GM18951 (cell line): Measurements from ENCODE around the gene NKX6-2.
"Not testable (repeated sequence)": the region's sequence is repeated elsewhere in the genome, so short reads cannot be mapped to it uniquely, and the experiment has no call there.

Experiments used
- POLR2A ChIP-seq: IDR thresholded peaks from 4 replicates; pipeline ENCODE4 v1.6.1; 2011; ENCODE audit warnings: mild to moderate bottlenecking; ENCODE audit not compliant: insufficient read length, insufficient read depth; ENCODE audit errors: extremely low read depth
- in situ Hi-C: fragments of 300-500 bp; cut with MboI; formaldehyde crosslinking; loops from one replicate; pipeline ENCODE4 v1.12.0; 2022; ENCODE audit warnings: low sequenced_read_pairs, mixed read lengths, inconsistent platforms; ENCODE audit not compliant: unreplicated experiment

NKX6-2 gene

DNA sequence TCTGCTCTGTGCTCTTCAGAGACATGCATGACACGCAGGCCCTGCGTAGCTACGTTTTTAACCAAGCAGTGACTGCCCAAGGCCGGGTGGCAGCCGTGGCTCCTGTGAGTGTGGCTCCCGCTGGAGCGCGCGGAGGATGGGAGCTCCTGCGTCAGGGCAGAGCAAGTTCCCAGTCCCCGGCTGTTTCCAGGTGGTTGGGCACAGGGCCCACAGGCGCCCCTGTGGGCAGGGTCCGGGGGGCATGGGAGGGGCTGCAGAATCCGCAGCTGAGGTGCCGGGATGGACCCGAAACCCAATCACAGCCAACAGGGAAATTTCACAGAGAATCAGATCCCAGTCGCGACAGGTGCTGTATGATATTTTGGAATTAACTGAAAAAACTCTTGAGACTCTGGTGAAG is 9.8 kb downstream of the NKX6-2 start:
- in situ Hi-C loops: no loop called here
- TF ChIP-seq POLR2A: no peak

DNA sequence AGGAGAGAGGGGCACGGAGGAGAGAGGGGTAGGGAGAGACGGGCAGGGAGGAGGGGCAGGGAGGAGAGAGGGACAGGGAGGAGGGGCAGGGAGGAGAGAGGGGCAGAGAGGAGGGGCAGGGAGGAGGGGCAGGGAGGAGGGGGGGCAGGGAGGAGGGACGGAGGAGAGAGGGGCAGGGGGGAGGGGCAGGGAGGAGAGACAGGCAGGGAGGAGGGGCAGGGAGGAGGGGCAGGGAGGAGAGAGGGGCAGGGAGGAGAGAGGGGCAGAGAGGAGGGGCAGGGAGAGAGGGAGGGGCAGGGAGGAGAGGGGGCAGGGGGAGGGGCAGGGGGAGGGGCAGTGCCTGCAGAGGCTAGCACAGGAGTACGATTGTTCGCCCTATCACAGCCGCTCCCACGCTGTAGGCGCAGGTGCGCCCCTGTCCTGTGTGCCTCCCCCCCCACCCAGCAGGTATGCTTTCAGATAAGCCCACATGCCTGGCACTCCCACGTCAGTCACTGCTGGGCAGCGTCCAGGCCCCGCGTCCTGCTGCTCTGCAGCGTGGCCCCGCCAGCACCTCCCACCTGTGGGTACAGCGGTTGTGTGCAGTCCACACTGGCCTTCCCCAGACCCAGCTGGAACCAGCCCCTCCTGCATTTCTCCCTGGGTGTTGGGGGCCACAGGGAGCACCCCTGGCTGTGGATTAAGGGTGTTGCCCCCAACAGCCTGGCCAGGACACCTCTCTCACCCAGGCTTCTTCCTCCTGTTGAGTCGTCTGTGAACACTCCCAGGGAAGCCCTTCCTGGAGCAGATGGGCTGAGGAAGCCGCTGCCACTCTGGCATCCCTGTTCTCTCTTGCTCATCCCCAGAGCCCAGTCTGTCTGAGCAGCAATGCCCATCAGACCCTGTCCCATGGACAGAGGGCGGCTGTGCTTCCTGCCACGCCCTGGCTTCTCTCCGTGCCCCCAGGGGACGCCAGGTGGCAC is 10.8 kb downstream of the NKX6-2 start:
- TF ChIP-seq POLR2A: no peak
- in situ Hi-C loops: no loop called here

DNA sequence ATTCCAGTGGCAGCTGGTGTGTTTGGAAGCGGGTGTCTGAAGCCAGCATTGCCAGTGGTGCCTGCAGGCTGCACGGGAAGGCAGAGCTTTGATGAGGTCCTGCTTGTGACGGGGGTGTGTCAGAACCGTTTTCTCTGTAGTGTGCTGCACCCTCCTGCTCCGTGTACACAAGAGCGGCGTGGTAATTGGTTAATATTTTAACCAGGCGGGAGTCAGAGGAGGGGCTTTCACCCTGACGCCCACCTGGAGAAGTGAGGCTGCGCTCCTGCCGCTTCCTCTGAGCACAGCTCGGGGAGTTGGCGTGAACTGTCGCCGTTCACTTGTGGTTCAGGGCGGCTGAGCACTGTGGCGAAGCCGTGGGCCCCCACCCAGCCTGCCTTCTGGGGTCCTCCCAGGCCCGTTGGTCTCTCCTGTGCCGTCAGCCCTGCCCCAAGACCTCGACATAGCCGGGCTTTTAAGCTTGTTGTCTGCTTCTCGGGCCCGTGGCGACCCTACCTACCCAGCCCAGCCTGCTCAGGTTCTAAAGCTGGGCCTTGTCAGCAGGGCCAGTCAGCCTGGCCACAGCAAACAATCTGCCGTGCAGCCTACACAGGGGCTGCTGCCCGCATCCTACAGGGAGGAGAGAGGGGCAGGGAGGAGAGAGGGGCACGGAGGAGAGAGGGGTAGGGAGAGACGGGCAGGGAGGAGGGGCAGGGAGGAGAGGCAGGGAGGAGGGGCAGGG is 11.6 kb downstream of the NKX6-2 start:
- TF ChIP-seq POLR2A: no peak
- in situ Hi-C loops: no loop called here

DNA sequence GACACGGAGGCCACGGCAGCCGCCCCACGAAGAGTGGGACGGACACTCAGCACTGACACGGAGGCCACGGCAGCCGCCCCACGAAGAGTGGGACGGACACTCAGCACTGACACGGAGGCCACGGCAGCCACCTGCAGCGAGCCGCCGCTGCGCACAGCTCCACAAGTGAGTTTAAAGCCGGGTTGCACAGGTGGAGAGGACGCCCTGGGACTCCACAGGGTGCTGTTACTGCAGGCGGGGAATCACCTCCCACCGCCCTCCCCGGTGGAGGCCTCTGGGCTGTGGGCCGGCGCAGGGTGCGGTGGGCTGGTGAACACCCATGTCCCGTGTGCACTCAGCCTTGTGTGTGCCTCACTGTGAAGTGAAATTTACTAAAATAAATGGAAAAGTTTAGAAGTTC is 13.1 kb downstream of the NKX6-2 start:
- in situ Hi-C loops: not testable (repeated sequence)

DNA sequence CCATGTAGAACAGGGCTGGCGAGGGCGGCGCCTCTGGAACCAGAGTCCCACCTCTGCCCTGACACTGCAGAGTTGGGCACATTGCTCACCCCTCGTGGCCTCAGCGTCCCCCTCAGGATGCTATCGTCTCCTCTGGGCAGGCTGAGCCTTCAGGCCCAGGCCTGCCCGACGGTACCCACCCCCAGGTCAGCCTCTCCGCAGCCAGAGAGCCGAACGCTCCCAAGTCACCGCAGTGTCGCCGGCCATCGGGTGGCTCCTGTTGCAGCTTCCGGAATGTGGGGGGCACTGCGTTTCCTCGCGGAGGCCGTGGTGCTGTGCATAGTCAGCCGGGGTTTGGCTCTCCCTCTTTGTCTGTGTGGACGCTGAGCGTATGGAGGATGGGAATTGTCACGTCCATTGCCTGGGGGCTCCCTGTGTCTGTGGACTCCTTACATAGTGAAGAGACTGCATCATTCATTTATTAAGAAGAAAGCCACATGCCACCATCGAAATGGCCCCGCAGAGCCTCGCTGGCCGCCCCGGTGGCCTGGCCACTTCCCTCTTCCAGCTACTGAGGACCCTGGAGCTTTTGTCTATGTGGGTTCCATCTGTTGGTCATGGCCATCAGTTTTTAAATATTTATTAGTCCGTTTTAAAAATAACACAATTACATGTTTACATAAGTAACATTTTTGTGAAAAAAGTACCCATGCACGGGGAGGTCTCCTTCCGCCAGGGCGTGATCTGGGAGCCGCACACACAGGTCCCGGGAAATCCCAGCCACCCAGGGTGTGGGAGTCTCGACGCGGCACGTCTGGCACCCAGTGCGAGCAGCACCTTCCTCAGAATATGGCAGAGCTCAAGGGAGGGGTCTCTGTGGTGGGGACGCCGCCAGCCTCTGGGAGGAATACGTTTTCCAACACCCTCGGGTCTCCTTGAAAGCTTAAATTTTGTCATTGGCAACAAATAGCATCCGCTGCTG is 15.6 kb downstream of the NKX6-2 start:
- in situ Hi-C loops: no loop called here
- no peak for TF ChIP-seq POLR2A

DNA sequence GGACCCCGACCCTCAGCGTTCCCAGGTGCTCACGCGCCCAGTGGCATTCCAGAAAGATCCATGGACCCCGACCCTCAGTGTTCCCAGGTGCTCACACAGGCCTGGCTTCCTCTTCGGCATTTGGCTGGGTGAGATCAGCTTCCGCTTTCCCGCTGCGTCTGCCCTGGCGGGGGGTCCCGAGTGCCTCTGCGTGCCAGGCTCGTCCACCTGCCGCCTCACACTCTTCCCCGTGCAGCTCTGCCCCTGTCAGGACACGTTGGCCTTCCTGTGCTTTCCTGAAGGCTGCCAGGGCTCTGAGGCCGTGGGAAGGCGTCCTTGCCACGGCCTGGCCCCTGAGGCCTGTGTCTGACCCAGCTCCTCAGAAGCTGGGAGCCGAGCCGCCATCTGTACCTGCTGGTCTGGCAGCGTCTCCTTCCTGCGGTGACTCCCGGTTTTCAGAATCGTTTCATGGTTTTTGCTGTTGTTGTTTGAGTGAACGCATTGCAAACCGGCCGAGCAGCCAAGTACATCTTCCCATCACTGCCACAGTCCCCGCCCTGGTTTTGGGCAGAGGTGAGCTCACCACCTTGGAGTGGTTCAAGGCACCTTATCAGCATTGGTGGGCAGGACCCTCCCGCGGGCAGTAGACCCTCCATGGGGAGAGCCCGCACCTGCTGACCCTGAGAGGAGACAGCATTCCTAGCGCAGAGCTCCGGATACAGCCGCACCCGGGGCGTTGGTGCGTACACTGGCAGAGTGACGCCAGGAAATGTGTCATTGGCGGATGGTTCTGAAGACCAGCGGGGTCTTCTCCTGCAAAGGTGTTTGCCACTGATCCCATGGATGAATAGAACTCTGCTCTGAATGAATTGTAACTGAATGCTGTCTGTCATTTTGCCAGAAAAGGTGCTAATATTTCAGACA is 17.4 kb downstream of the NKX6-2 start:
- TF ChIP-seq POLR2A: no peak

DNA sequence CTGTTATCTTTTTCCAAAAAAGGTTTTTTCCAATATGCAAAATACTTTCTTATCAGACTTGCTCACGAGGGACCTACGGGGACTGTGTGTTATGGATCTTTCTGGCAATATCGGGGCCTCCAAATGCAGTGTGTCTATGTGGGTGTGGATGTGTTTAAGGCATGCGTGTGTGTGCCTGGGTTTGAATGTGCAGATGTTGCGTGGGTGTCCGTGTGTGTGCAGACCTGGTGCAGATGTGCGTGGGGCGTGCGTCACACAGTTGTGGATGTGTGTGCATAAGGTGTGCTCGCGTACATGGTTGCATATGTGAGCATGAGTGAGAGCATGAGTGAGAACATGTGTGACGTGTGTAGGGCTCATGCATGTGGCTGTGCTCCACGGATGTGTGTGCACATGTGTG is 19.7 kb downstream of the NKX6-2 start:
- no peak for TF ChIP-seq POLR2A
- in situ Hi-C loops: no loop called here

More for the DNA sequence above, 17.4 kb downstream of the NKX6-2 start:
- in situ Hi-C loops: no loop called here

DNA sequence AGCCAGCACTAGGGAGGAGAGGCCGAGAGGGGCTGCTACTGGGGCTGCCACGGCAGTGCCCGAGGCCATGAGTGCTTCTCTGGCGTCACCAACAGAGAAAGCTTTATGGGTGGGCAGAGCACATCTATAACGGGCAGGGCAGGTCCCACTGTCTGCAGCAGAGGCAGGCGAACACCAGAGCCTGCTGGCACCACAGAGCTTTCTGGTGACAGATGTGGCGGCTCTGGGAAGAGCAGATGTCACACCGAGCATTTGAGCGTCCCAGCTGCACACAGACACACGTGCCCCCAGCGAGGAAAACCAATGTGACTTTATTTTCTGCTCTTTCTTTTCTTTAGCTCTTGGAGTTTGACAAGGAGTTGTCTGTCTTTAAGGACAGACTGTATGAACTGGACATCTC is 20.5 kb downstream of the NKX6-2 start:
- TF ChIP-seq POLR2A: no peak
- in situ Hi-C loops: no loop called here

DNA sequence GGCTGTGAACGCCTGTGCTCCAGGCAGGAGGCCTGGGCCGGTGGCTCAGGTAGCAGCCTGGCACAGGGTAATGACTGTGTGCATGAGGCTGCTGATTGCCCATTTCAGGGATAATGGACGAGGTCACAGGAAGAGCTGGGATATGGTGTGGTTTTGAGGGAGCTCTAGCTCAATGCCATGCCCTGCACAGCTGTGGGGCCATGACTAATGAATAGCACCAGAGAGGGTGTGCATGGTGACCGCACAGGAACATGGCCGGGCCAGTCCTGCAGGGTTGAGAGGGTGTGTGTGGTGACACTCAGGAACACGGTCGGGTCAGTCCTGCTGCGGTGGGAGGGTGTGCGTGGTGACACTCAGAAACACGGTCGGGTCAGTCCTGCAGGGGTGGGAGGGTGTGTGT is 21.8 kb downstream of the NKX6-2 start:
- in situ Hi-C loops: no loop called here
- TF ChIP-seq POLR2A: no peak

DNA sequence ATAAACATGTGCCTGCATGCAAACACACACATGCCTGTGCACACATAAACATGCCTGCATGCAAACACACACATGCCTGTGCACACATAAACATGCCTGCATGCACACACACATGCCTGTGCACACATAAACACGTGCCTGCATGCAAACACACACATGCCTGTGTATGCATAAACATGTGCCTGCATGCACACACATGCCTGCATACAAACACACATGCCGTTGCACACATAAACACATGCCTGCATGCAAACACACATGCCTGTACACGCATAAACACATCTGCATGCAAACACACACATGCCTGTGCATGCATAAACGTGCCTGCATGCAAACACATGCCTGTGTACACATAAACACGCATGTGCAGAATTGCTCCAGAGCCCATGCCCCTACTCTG is 22.4 kb downstream of the NKX6-2 start:
- no peak for TF ChIP-seq POLR2A
- in situ Hi-C loops: no loop called here

DNA sequence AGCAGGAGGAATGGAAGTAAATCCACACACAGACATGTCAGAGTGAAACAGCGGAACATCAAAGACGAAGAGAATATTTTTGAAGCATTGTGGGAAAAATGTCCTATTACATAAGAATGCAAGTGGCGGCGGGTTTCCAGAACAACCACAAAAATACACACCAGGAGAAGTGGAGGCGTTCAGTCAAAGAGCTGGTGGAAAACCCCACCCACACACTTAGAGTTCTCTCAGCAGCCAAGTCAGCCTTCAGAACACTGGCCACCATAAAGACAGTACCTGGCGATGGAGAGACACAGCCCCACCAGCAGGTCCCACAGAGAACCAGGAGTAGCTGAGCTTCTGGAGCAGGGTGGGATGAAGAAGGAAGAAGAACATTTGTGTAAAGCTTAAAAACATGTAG is 23.7 kb downstream of the NKX6-2 start:
- in situ Hi-C loops: no loop called here

DNA sequence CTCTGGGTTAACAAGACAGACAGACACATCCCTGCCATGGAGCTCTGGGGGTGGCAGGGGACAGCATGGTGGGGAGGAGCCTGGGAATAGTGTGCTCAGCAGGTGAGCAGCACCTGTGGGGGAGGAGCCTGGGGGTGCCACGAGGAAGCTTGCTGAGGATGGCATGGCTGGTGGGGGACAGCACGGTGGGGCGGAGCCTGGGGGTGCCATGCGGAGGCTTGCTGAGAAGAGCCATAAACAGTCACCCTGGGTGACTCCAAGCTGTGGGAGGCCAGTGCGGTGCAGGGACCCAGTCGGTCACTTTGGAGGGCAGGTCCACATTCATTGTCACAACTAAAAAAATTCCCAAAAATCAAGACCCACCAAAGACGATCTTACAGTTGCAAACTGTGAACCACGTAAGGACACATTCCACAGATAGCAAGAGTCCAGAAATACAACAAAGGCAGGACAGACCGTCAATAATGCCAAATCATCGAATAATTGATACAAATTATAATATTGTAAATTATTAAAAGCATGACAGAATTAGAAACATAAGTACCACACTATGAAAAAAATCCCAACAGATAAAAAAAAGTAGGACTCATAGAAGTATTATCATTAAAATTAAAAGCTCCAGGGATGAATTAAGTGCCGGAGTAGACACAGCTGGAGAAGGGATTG is 24.4 kb downstream of the NKX6-2 start:
- in situ Hi-C loops: no loop called here

More for the DNA sequence above, 23.7 kb downstream of the NKX6-2 start:
- no peak for TF ChIP-seq POLR2A

DNA sequence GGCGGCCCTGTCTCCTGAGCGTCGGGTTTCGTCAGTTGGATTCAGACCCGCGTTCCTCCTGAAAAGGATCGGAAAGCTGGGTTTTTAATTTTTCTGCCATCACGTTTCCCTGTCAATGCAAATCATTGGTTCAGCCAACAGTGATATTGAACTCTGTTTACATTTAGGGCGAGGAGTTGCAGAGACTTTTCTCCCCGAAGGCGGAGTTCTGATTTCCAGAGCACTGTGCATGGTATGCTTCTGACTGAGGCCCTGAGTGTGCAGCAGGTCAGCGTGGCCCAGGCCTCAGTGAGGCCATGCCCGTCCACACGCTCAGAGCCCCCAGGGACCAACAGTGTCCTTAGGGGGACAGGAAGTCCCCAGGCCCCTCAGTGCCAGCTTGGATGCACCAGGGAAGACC is 27.1 kb downstream of the NKX6-2 start:
- in situ Hi-C loops: no loop called here
- no peak for TF ChIP-seq POLR2A

More for the DNA sequence above, 24.4 kb downstream of the NKX6-2 start:
- no peak for TF ChIP-seq POLR2A
